ENCODE measurements around the gene SGSM1. TPM values are rescaled to one million over a fixed set of nuclear protein-coding genes. Genes with fewer than 3 reads are reported as not detected.

The SGSM1 gene
- total and polyA plus RNA-seq, 10 of the 15 experiments (the other 5 are each of a cell fraction or from before 2014, with no cell fraction given): not detected

DNA sequence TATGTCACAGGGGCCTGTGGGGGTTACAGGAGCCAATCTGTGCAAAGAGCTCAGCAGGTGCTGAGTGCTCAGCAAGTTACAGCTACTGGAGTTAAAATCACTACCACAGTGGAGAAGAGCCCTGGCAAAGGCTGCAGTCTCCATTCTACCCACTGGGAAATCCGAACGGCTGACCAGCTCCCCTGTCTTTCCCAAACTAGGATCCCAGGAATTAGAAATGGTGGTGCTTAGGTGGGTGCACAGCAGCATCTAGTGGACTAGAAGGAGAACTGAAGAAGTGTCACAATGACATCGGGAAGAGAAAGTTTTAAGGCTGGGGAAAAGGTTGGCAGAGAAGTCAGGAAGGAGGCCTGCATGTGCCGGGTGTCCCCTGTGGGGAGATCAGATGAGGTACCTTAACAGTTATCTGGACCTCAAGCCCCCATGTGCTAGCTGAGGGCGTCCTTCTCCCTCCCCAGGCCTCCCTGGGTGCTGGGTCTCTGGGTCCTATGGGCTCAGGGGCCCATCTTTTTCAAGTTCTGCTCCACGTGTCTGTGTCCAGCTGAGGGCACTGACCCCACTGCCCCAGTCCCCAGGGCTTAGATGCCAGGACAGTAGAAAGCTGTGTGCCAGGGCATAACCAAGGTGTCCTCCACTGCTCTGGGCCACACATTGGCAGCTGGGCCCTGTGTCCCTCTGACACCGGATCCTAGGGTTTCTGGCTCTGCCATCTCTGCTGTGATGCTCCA lies 33.4 kb upstream of the SGSM1 start:
- no peaks in the 10 kb centered on the region for H4K20me1 ChIP-seq (ENCODE audit: control insufficient read depth, insufficient read depth)
- no peak overlapping the region for H2AFZ ChIP-seq (ENCODE audit: control insufficient read depth, low read depth, low read length)
- ChIA-PET SMC1A (ENCODE audit: uncharacterized antibody, unreplicated experiment) (no interaction called here), CTCF (interaction anchor here (1.1 to 1.2 kb wide), 2 partner anchors 14 to 31 kb away, joined by 3 to 4 read pairs; no protein-coding TSS in a partner anchor), RAD21 (ENCODE audit: unreplicated experiment) (interaction anchor here (1.1 kb wide), 1 partner anchor 13 kb away, joined by 3 read pairs; no protein-coding TSS in a partner anchor), POLR2A (no interaction called here)
- no peak overlapping the region for H3K27ac ChIP-seq (ENCODE audit: control insufficient read depth, insufficient read depth)
- no peaks in the 10 kb centered on the region for H3K4me1 ChIP-seq (ENCODE audit: control insufficient read depth, insufficient read depth, low read length)
- TF ChIP-seq MEF2B (IDR thresholded peaks at IDR 0.05; ENCODE audit: partially characterized antibody, poor library complexity, severe bottlenecking): no peak
- no peak for TF ChIP-seq RUNX3 (IDR thresholded peaks at IDR 0.05; ENCODE audit: low read length)
- TF ChIP-seq PAX8 (IDR thresholded peaks at IDR 0.05): no peak
- TF ChIP-seq CTCF (IDR thresholded peaks at IDR 0.05 in 2 of 3, conservative IDR thresholded peaks at IDR 0.05 in 1 of 3; ENCODE audit: control insufficient read depth in 2 of 3, extremely low read depth in 1 of 3, insufficient read depth in 1 of 3, low read depth in 3 of 3, low read length in 3 of 3): peak; percentile 32 to 44 (median 37); a peak in 4 of 6 replicates
- TF ChIP-seq HDAC6 (IDR thresholded peaks at IDR 0.05; ENCODE audit: unreplicated experiment): no peak
- TF ChIP-seq, protein P1, sequence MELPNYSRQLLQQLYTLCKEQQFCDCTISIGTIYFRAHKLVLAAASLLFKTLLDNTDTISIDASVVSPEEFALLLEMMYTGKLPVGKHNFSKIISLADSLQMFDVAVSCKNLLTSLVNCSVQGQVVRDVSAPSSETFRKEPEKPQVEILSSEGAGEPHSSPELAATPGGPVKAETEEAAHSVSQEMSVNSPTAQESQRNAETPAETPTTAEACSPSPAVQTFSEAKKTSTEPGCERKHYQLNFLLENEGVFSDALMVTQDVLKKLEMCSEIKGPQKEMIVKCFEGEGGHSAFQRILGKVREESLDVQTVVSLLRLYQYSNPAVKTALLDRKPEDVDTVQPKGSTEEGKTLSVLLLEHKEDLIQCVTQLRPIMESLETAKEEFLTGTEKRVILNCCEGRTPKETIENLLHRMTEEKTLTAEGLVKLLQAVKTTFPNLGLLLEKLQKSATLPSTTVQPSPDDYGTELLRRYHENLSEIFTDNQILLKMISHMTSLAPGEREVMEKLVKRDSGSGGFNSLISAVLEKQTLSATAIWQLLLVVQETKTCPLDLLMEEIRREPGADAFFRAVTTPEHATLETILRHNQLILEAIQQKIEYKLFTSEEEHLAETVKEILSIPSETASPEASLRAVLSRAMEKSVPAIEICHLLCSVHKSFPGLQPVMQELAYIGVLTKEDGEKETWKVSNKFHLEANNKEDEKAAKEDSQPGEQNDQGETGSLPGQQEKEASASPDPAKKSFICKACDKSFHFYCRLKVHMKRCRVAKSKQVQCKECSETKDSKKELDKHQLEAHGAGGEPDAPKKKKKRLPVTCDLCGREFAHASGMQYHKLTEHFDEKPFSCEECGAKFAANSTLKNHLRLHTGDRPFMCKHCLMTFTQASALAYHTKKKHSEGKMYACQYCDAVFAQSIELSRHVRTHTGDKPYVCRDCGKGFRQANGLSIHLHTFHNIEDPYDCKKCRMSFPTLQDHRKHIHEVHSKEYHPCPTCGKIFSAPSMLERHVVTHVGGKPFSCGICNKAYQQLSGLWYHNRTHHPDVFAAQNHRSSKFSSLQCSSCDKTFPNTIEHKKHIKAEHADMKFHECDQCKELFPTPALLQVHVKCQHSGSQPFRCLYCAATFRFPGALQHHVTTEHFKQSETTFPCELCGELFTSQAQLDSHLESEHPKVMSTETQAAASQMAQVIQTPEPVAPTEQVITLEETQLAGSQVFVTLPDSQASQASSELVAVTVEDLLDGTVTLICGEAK (IDR thresholded peaks at IDR 0.05; ENCODE audit: borderline replicate concordance): no peak
- DNase-seq (ENCODE audit: low read depth, low spot score): no peak
- no peak for ATAC-seq
- no peaks in the 10 kb centered on the region for H3K79me2 ChIP-seq (ENCODE audit: control insufficient read depth, insufficient read depth, low read length)
- H3K4me2 ChIP-seq (ENCODE audit: control insufficient read depth, insufficient read depth): no peak overlapping the region
- FAIRE-seq: no peak
- WGBS (ENCODE audit: insufficient coverage, insufficient replicate concordance, low lambda C conversion rate, missing lambda C conversion rate): 11% methylated on average over 7 of the region's 7 CpGs
- in situ Hi-C loops (cut with MboI): no loop called here
- H3K27me3 ChIP-seq (replicated peaks in 1 of 2; ENCODE audit: control insufficient read depth in 2 of 2, insufficient read depth in 2 of 2, low read length in 1 of 2): no peaks in the 10 kb centered on the region; a peak in 1 of 4 replicates
- intact Hi-C loops (cut with micrococcal nuclease; ENCODE audit: unreplicated experiment): no loop called here
- H3K9me3 ChIP-seq (replicated peaks; ENCODE audit: control insufficient read depth, insufficient read depth, low read length): no peaks in the 10 kb centered on the region
- H3K4me3 ChIP-seq: no peak overlapping the region
- no peak overlapping the region for H3K9ac ChIP-seq (ENCODE audit: control insufficient read depth, insufficient read depth, low read length)
- H3K36me3 ChIP-seq (ENCODE audit: control insufficient read depth in 2 of 2, insufficient read depth in 2 of 2, low read length in 1 of 2): no peaks in the 10 kb centered on the region
- no TSS peak for BruUV-seq (replicated peaks)

Data from GM12878 (cell line).